ENCODE data around the gene NR5A1.

The NR5A1 gene

DNA sequence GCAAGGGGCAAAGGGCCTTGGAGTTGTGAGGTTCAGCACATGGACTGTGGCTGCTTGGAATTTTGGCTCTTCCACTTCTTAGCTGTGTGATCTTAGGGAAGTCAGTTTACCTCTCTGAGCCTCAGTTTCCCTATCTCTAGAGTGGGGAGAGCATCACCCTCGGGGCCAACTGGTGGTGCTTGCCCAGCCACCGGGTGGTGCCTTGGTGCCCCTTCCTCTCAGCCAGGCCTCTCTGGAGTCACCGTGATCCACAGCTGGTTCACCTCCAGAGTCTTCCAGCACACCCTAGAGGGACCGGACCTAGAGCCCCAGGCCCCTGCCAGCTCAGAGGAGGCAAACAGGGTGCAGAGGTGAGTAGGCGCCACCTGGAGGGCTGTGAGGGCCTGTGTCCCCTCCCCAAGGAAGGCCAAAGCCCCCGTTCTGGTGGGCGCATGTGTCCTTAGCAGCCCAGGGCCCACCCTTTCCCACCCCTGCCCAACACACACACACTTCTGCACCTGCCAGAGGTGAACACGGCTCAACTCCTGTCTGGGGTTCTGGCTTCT, 49.2 kb downstream of the NR5A1 start:
- no peak overlapping the region for H3K9ac ChIP-seq (ENCODE audit: low read length in 2 of 2)
- peaks cover 9 to 16% of the 10 kb centered on the region in 2 donors for H3K27me3 ChIP-seq (ENCODE audit: control insufficient read depth in 1 of 2, insufficient read depth in 2 of 2, low read length in 2 of 2)
- H3K27ac ChIP-seq (ENCODE audit: low read length), result no peak overlapping the region
- H3K4me3 ChIP-seq (ENCODE audit: low read length in 2 of 2), result no peak overlapping the region
- H3K9me3 ChIP-seq (ENCODE audit: control insufficient read depth in 2 of 2, low read length in 2 of 2), result no peaks in the 10 kb centered on the region
- H3K36me3 ChIP-seq (ENCODE audit: control insufficient read depth in 2 of 2, insufficient read depth in 2 of 2, low read length in 2 of 2), result no peaks in the 10 kb centered on the region
- peaks cover 5% of the 10 kb centered on the region for H3K4me1 ChIP-seq (ENCODE audit: control insufficient read depth, insufficient read depth, low read length)

DNA sequence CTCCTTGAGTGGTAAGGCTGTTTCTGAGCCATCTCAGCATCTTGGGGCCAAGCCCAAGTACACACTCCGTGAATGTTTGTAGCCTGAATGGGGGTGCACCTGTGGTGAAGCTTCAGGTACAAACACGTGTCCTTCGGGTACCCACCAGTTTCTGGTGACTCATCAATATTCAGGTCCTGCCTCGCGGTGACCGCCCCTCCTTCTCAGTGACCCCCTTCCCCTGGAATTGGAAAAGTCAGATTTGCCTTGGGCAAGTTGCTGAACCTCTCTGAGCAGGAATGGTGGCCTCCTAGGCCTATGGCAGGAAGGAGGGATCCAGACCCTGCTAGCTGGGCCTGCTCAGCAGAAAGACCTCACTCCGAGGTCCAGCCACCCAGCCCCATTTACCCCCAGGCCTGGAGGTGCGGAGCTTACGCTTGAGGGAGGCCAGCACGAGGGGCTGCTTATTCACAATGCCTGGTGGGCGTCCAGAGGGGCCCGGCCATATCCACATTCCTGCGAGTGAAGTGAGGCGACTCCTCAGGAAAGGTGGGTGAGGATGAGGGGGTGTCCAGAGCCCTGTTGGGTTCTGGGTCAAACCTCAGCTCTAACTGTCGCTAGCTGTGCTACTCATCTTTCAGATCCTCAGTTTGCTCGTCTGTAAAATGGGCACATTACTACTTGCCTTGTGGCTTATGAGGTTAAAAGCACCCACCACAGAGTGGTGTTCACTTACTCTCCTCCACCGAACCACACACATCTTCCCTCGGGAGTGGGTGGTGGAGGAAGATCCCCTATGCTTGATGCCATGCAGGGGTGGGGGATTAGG, 49.9 kb downstream of the NR5A1 start:
- no peaks in the 10 kb centered on the region for H3K9me3 ChIP-seq (ENCODE audit: control insufficient read depth in 2 of 2, low read length in 2 of 2)
- H3K9ac ChIP-seq (ENCODE audit: low read length in 2 of 2), result no peak overlapping the region
- no peaks in the 10 kb centered on the region for H3K36me3 ChIP-seq (ENCODE audit: control insufficient read depth in 2 of 2, insufficient read depth in 2 of 2, low read length in 2 of 2)
- no peak overlapping the region for H3K4me3 ChIP-seq (ENCODE audit: low read length in 2 of 2)
- H3K27ac ChIP-seq (ENCODE audit: low read length), result no peak overlapping the region
- H3K4me1 ChIP-seq (ENCODE audit: control insufficient read depth, insufficient read depth, low read length), result peaks cover 5% of the 10 kb centered on the region
- peaks cover 15 to 22% of the 10 kb centered on the region in 2 donors for H3K27me3 ChIP-seq (ENCODE audit: control insufficient read depth in 1 of 2, insufficient read depth in 2 of 2, low read length in 2 of 2)

DNA sequence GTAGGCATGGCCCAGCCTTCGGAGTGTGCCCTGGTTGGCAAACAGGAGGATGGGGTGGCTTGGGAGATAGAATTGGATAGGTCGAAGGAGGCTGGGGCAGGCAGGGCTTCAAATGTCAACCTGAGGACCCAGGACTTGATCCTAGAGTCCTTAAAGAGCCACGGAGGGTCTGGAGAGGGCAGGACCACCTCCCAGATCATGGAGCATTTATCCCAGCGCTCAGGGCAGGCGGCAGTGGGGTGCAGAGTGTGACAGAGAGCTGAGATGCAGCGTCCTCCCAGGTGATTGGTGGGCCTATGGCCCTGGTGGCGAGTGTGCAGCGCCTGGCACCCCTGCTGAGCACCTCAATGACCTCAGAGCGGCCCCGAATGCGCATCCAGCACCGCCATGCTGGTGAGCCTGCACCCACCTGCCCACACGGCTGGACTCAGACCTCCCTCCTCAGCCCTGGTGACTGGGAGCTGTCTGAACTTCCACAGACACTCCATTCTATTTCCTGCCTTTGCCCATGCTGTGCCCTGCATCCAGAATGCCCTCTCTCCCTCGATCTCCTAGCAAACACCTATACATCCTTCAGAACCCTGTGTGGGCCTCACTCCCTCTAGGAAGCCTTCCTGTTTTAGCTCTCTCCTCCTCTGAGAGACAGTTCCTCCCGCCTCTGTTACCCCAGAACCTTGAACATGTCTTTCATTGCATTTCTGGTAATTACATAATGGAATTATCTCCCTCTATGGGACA, 50.7 kb downstream of the NR5A1 start:
- no peak overlapping the region for H3K4me3 ChIP-seq (ENCODE audit: low read length in 2 of 2)
- H3K9me3 ChIP-seq (ENCODE audit: control insufficient read depth in 2 of 2, low read length in 2 of 2), result no peaks in the 10 kb centered on the region
- peaks cover 5% of the 10 kb centered on the region for H3K4me1 ChIP-seq (ENCODE audit: control insufficient read depth, insufficient read depth, low read length)
- H3K27me3 ChIP-seq (ENCODE audit: control insufficient read depth in 1 of 2, insufficient read depth in 2 of 2, low read length in 2 of 2), result peaks cover 19 to 28% of the 10 kb centered on the region in 2 donors
- no peak overlapping the region for H3K9ac ChIP-seq (ENCODE audit: low read length in 2 of 2)
- H3K36me3 ChIP-seq (ENCODE audit: control insufficient read depth in 2 of 2, insufficient read depth in 2 of 2, low read length in 2 of 2), result no peaks in the 10 kb centered on the region
- H3K27ac ChIP-seq (ENCODE audit: low read length), result no peak overlapping the region

DNA sequence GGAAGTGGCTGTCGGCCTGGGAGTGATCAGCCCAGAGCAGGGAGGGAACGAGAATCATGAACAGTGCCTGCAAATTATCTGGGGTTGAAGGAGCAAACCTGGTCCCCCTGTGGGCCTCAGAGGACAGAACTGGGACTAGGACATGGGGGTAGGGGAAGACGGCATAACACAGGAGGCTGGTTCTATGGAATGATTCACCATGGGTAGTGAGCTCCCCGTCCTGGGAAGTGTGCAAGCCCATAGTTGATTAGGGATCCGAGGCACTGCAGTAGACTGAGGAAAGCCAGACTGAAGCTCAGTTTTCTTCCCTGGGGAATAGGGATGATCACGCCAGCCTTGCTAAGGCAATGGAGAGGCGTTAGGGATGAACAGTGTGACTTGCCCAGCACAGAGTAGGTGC, 51.4 kb downstream of the NR5A1 start:
- no peak overlapping the region for H3K27ac ChIP-seq (ENCODE audit: low read length)
- no peaks in the 10 kb centered on the region for H3K9me3 ChIP-seq (ENCODE audit: control insufficient read depth in 2 of 2, low read length in 2 of 2)
- peaks cover 26 to 34% of the 10 kb centered on the region in 2 donors for H3K27me3 ChIP-seq (ENCODE audit: control insufficient read depth in 1 of 2, insufficient read depth in 2 of 2, low read length in 2 of 2)
- peaks cover 5% of the 10 kb centered on the region for H3K4me1 ChIP-seq (ENCODE audit: control insufficient read depth, insufficient read depth, low read length)
- no peaks in the 10 kb centered on the region for H3K36me3 ChIP-seq (ENCODE audit: control insufficient read depth in 2 of 2, insufficient read depth in 2 of 2, low read length in 2 of 2)
- H3K9ac ChIP-seq (ENCODE audit: low read length in 2 of 2), result no peak overlapping the region
- no peak overlapping the region for H3K4me3 ChIP-seq (ENCODE audit: low read length in 2 of 2)

DNA sequence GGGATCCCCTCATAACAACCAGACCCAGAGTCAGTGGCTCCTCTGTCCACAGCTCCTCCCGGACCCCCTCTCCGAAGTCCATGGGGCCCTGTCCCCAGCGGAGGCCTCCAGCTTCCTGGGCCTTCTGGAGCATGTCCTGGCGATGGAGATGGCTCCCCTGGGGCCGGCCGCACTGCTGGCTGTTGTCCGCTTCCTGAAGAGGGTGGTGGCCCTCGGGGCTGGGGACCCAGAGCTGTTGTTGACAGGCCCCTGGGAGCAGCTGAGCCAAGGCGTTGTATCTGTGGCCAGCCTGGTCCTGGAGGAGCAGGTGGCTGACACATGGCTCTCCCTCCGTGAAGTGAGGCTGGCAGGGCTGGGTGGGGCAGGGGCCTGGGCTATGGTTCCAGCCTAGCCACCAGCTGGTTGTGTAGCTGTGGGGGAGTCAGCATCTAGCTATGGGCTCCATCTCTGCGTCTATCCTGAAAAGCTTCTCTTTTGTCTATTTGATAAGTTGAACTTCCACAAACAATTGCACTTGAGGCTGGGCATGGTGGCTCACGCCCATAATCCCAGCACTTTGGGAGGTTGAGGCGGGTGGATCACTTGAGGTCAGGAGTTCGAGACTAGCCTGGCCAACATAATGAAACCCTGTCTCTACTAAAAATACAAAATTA, 52.3 kb downstream of the NR5A1 start:
- no peaks in the 10 kb centered on the region for H3K36me3 ChIP-seq (ENCODE audit: control insufficient read depth in 2 of 2, insufficient read depth in 2 of 2, low read length in 2 of 2)
- no peak overlapping the region for H3K27ac ChIP-seq (ENCODE audit: low read length)
- H3K4me1 ChIP-seq (ENCODE audit: control insufficient read depth, insufficient read depth, low read length), result peaks cover 5% of the 10 kb centered on the region
- no peak overlapping the region for H3K4me3 ChIP-seq (ENCODE audit: low read length in 2 of 2)
- no peaks in the 10 kb centered on the region for H3K9me3 ChIP-seq (ENCODE audit: control insufficient read depth in 2 of 2, low read length in 2 of 2)
- H3K9ac ChIP-seq (ENCODE audit: low read length in 2 of 2), result no peak overlapping the region
- peaks cover 30 to 43% of the 10 kb centered on the region in 2 donors for H3K27me3 ChIP-seq (ENCODE audit: control insufficient read depth in 1 of 2, insufficient read depth in 2 of 2, low read length in 2 of 2)

DNA sequence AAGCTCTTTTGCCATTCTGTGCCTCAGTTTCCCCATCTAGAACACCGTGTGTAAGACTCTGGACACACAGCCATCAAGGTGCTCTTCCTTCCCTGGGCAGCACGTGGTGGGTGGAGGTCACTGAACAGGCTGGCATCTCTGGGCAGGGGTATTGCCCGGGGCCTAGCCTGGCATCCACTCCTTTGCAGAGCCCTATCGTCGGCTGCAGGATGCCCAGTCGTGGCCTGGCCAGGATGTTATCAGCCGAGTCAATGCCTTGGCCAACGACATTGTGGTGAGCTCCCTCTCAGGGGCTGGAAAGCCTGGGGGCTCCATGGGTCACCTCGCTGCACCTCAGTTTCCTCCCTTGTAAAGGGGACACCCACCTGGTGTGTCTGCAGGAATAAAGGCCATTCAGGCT, 52.9 kb downstream of the NR5A1 start:
- H3K4me3 ChIP-seq (ENCODE audit: low read length in 2 of 2), result no peak overlapping the region
- peaks cover 5% of the 10 kb centered on the region for H3K4me1 ChIP-seq (ENCODE audit: control insufficient read depth, insufficient read depth, low read length)
- H3K9ac ChIP-seq (ENCODE audit: low read length in 2 of 2), result no peak overlapping the region
- H3K36me3 ChIP-seq (ENCODE audit: control insufficient read depth in 2 of 2, insufficient read depth in 2 of 2, low read length in 2 of 2), result no peaks in the 10 kb centered on the region
- H3K9me3 ChIP-seq (ENCODE audit: control insufficient read depth in 2 of 2, low read length in 2 of 2), result no peaks in the 10 kb centered on the region
- peaks cover 36 to 46% of the 10 kb centered on the region in 2 donors for H3K27me3 ChIP-seq (ENCODE audit: control insufficient read depth in 1 of 2, insufficient read depth in 2 of 2, low read length in 2 of 2)
- H3K27ac ChIP-seq (ENCODE audit: low read length), result no peak overlapping the region

DNA sequence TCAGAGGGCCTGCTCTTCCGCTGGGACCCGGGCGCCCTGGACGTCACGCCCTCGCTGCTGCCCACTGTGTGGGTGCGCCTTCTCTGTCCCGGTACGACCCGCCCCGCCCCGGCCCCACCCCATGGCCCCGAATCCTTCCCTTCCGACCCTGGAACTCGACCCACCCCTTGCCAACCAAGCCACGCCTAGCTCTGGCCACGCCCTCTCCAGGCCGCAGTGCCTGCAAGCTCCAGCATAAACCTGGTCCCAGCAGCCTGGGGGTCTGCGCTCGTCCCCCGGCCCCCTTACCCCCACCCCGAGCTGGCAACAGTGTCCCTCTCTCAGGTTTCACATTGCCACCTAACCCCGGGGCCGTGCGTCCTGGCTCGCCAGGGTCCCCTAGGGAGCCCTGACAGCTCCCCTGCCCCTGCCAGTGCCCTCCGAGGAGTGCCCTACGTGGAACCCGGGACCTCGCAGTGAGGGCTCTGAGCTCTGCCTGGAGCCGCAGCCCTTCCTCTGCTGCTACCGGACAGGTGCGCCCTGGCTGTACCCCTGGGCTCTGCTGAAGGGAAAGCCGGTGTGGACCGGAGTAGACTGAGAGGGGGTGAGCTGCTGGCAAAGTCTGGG, 53.5 kb downstream of the NR5A1 start:
- H3K4me3 ChIP-seq (ENCODE audit: low read length in 2 of 2), result no peak overlapping the region
- H3K4me1 ChIP-seq (ENCODE audit: control insufficient read depth, insufficient read depth, low read length), result peaks cover 5% of the 10 kb centered on the region
- no peaks in the 10 kb centered on the region for H3K36me3 ChIP-seq (ENCODE audit: control insufficient read depth in 2 of 2, insufficient read depth in 2 of 2, low read length in 2 of 2)
- peaks cover 34 to 46% of the 10 kb centered on the region in 2 donors for H3K27me3 ChIP-seq (ENCODE audit: control insufficient read depth in 1 of 2, insufficient read depth in 2 of 2, low read length in 2 of 2)
- no peaks in the 10 kb centered on the region for H3K9me3 ChIP-seq (ENCODE audit: control insufficient read depth in 2 of 2, low read length in 2 of 2)
- H3K9ac ChIP-seq (ENCODE audit: low read length in 2 of 2), result no peak overlapping the region
- H3K27ac ChIP-seq (ENCODE audit: low read length), result no peak overlapping the region

DNA sequence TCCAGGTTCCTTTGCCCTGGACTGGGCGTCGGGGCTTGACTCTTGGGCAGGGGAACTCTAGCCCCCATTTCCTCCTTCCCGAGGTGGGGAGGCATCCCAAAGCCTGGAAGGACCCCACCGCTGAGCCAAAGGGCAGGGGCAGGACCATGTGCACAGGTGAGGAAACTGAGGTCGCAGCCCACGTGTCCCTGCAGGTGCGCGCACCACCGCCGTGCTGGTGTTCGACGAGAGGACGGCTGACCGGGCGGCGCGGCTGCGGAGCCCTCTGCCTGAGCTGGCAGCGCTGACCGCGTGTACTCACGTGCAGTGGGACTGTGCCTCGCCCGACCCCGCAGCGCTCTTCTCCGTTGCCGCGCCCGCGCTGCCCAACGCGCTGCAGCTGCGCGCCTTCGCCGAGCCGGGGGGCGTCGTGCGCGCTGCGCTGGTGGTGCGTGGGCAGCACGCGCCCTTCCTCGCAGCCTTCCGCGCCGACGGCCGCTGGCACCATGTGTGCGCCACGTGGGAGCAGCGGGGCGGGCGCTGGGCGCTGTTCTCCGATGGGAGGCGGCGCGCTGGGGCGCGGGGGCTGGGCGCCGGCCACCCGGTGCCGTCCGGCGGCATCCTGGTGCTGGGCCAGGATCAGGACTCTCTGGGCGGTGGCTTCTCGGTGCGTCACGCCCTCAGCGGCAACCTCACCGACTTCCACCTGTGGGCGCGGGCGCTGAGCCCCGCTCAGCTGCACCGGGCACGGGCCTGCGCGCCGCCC, 54.2 kb downstream of the NR5A1 start:
- Histone ChIP-seq H3K27me3 (ENCODE audit: control insufficient read depth in 1 of 2, insufficient read depth in 2 of 2, low read length in 2 of 2) (peaks cover 35 to 46% of the 10 kb centered on the region in 2 donors), H3K4me1 (ENCODE audit: control insufficient read depth, insufficient read depth, low read length) (peaks cover 5% of the 10 kb centered on the region), H3K4me3 (ENCODE audit: low read length in 2 of 2) (no peak overlapping the region), H3K9me3 (ENCODE audit: control insufficient read depth in 2 of 2, low read length in 2 of 2) (no peaks in the 10 kb centered on the region), H3K27ac (ENCODE audit: low read length) (no peak overlapping the region), H3K36me3 (ENCODE audit: control insufficient read depth in 2 of 2, insufficient read depth in 2 of 2, low read length in 2 of 2) (no peaks in the 10 kb centered on the region), H3K9ac (ENCODE audit: low read length in 2 of 2) (no peak overlapping the region)

DNA sequence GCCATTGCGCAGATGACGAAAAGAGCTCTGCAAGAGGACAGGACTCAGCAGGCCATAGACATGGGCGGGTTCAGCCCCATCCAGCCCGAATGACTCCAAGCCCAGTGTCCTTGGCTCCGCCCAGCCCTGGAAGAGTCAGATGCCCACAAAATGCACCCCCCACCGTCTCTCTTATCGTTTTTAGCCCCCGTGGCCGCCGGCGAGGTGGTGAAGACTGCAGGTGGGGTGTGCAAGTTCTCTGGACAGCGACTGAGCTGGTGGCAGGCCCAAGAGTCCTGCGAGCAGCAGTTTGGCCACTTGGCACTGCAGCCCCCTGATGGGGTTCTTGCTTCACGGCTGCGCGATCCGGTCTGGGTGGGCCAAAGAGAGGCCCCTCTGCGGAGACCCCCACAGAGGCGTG, 54.9 kb downstream of the NR5A1 start:
- H3K4me3 ChIP-seq (ENCODE audit: low read length in 2 of 2), result no peak overlapping the region
- no peak overlapping the region for H3K9ac ChIP-seq (ENCODE audit: low read length in 2 of 2)
- peaks cover 35 to 46% of the 10 kb centered on the region in 2 donors for H3K27me3 ChIP-seq (ENCODE audit: control insufficient read depth in 1 of 2, insufficient read depth in 2 of 2, low read length in 2 of 2)
- no peak overlapping the region for H3K27ac ChIP-seq (ENCODE audit: low read length)
- H3K9me3 ChIP-seq (ENCODE audit: control insufficient read depth in 2 of 2, low read length in 2 of 2), result no peaks in the 10 kb centered on the region
- H3K36me3 ChIP-seq (ENCODE audit: control insufficient read depth in 2 of 2, insufficient read depth in 2 of 2, low read length in 2 of 2), result no peaks in the 10 kb centered on the region
- peaks cover 5% of the 10 kb centered on the region for H3K4me1 ChIP-seq (ENCODE audit: control insufficient read depth, insufficient read depth, low read length)
